ENCODE measurements around the gene DHRS3.
A peak's percentile ranks its signal among the peaks of the same experiment; 100 is the strongest.
"Not testable (repeated sequence)": the region's sequence is repeated elsewhere in the genome, so short reads cannot be mapped to it uniquely, and the experiment has no call there.

Gene DHRS3

GRCh38 chr1:12617901-12618660 lies at the start of gene DHRS3:
Gene DHRS3, minus strand, starts transcription at chr1:12618210. Its CDS starts 862 bp downstream, at chr1:12617348.
- DNase-seq = peak; percentile 67

- no peak for DNase-seq
These were observed 48.2 kb upstream of the DHRS3 start for GRCh38 chr1:12666141-12666735.

GRCh38 chr1:12665511-12665910 lies 47.5 kb upstream of the DHRS3 start:
- DNase-seq = no peak

- no peak for DNase-seq
These were observed 44.5 kb upstream of the DHRS3 start for GRCh38 chr1:12662556-12662955.

GRCh38 chr1:12661606-12662219 lies 43.7 kb upstream of the DHRS3 start:
- DNase-seq = no peak

- peak; percentile 63 for DNase-seq
These were observed 40.8 kb upstream of the DHRS3 start for GRCh38 chr1:12658531-12659453.

GRCh38 chr1:12657885-12658512 lies 40.0 kb upstream of the DHRS3 start:
- DNase-seq = not testable (repeated sequence)

GRCh38 chr1:12657060-12657884 lies 39.3 kb upstream of the DHRS3 start:
- DNase-seq = no peak

- no peak for DNase-seq
These were observed 38.6 kb upstream of the DHRS3 start for GRCh38 chr1:12656575-12656974.

- DNase-seq = no peak
These were observed 36.6 kb upstream of the DHRS3 start for GRCh38 chr1:12654657-12655056.

- no peak for DNase-seq
These were observed 36.1 kb upstream of the DHRS3 start for GRCh38 chr1:12654004-12654567.

GRCh38 chr1:12649971-12650421 lies 32.0 kb upstream of the DHRS3 start:
- no peak for DNase-seq

GRCh38 chr1:12648741-12649140 lies 30.7 kb upstream of the DHRS3 start:
- no peak for DNase-seq

- not testable (repeated sequence) for DNase-seq
These were observed 27.4 kb upstream of the DHRS3 start for GRCh38 chr1:12645401-12645800.

- DNase-seq = no peak
These were observed 26.8 kb upstream of the DHRS3 start for GRCh38 chr1:12644829-12645228.

- no peak for DNase-seq
These were observed 26.2 kb upstream of the DHRS3 start for GRCh38 chr1:12644237-12644636.

GRCh38 chr1:12643785-12644184 lies 25.8 kb upstream of the DHRS3 start, which contains the start of gene AADACL4:
Gene AADACL4, plus strand, starts transcription at chr1:12644085. Its CDS starts 462 bp downstream, at chr1:12644547.
- no peak for DNase-seq

GRCh38 chr1:12643079-12643478 lies 25.1 kb upstream of the DHRS3 start:
- no peak for DNase-seq

- no peak for DNase-seq
These were observed 22.9 kb upstream of the DHRS3 start for GRCh38 chr1:12640958-12641272.

- DNase-seq = no peak
These were observed 22.4 kb upstream of the DHRS3 start for GRCh38 chr1:12640237-12640957.

GRCh38 chr1:12637693-12638092 lies 19.7 kb upstream of the DHRS3 start:
- no peak for DNase-seq

All from CD4-positive, alpha-beta T cell treated with Interleukin-15 for 1 hour (primary cell).